GM19397 (cell line): ENCODE results near the gene TRPM2.

ENCODE experiments used
- ATAC-seq: cut with Tn5 transposase; IDR thresholded peaks from one replicate; pipeline ENCODE4 v1.9.1; 2021; ENCODE audit warnings: mild to moderate bottlenecking, moderate library complexity; ENCODE audit not compliant: unreplicated experiment

Gene TRPM2

GRCh38 chr21:44353191-44353970 is at the start of gene TRPM2:
TSS of gene TRPM2 (plus strand) at chr21:44353621. CDS start at chr21:44353701, 80 bp downstream.
- no peak for ATAC-seq

- ATAC-seq, result no peak
Observed at GRCh38 chr21:44304011-44304616, 49.3 kb upstream of the TRPM2 start.

- ATAC-seq, result no peak
Observed at GRCh38 chr21:44304877-44305293, 48.5 kb upstream of the TRPM2 start.

- no peak for ATAC-seq
Observed at GRCh38 chr21:44305691-44306090, 47.7 kb upstream of the TRPM2 start.

- ATAC-seq, result no peak
Observed at GRCh38 chr21:44306936-44307704, 46.3 kb upstream of the TRPM2 start.

GRCh38 chr21:44310628-44311507 is 42.6 kb upstream of the TRPM2 start:
- ATAC-seq, result no peak

- no peak for ATAC-seq
Observed at GRCh38 chr21:44312089-44312488, 41.3 kb upstream of the TRPM2 start.

GRCh38 chr21:44312716-44313115 is 40.7 kb upstream of the TRPM2 start:
- ATAC-seq, result no peak

GRCh38 chr21:44313451-44313850 is 40.0 kb upstream of the TRPM2 start:
- no peak for ATAC-seq

GRCh38 chr21:44314128-44314527 is 39.3 kb upstream of the TRPM2 start:
- no peak for ATAC-seq

GRCh38 chr21:44314561-44314960 is 38.9 kb upstream of the TRPM2 start:
- no peak for ATAC-seq

- ATAC-seq, result no peak
Observed at GRCh38 chr21:44315691-44316203, 37.7 kb upstream of the TRPM2 start.

GRCh38 chr21:44316277-44316900 is 37.0 kb upstream of the TRPM2 start:
- ATAC-seq, result no peak

GRCh38 chr21:44317241-44317782 is 36.1 kb upstream of the TRPM2 start:
- no peak for ATAC-seq

GRCh38 chr21:44317871-44318270 is 35.5 kb upstream of the TRPM2 start:
- no peak for ATAC-seq

- ATAC-seq, result no peak
Observed at GRCh38 chr21:44318489-44319285, 34.7 kb upstream of the TRPM2 start.

GRCh38 chr21:44319407-44320065 is 33.9 kb upstream of the TRPM2 start:
- no peak for ATAC-seq

- ATAC-seq, result no peak
Observed at GRCh38 chr21:44320847-44321246, 32.6 kb upstream of the TRPM2 start.
